NCI-H2227 treated with DMSO at 0.1 percent for 48 hours (cell line): Measurements from ENCODE around the gene PDE2A.

Experiments
- DNase-seq: peaks from one replicate; lab custom pipeline; 2025; lab: John Stamatoyannopoulos, UW

The PDE2A gene

GRCh38 chr11:72673943-72674828, at the start of gene PDE2A:
Gene PDE2A, minus strand, starts transcription at chr11:72674422. Its CDS starts 215 bp downstream, at chr11:72674207.
- peak; percentile 57 for DNase-seq

DNA sequence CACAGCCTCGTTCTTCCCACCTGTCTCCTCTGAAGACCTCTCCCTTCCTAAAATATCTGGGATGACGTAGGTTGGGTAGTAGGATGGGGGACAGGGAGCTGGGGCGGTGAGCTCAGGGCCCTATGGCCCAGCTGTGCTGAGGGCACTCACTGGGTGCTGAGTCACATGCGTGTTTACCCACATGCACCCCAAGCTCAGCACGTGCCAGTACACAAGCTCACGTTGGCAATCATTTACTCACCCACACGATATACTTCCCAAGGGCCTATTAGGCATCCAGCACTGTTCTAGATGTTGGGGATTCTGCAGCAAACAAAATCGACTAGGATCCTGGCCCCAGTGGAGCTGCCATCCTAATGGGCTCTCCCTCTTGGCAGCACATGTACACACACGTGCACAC, 49.3 kb upstream of the PDE2A start:
- no peak for DNase-seq

DNA sequence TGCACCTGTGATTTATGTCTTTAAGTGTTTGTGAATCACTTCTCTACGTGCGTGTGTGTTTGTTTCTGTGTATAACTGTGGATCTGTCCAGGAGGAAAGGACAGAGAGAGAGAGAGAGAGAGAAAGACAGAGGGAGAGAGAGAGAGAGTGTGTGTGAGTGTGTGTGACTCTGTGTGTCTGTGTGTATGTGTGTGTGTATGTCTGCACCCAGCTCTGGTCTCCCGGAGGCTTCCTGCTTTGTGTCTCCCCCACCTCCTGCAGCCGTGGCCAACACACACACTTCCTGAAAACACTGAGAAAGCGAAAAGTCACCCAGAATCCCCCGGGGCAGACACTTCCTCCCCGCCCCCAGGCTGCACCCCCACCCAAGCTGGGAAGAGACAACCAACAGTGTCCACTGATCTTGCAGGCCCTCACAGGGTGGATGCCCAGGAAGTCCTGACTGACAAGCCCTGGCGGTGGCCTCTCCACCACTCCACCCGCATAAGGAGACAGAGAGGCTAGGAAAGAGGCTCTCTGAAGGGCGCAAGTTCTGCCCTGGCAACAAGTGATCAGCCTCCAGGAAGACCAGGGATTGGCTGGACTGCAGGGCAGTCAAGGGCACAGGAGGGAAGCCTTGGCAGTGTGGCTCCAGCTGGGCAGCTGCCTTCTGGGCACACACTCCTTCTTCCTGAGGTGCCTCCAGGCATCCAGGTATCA, 48.0 kb upstream of the PDE2A start:
- peak; percentile 94 for DNase-seq

- no peak for DNase-seq
Observed at GRCh38 chr11:72721689-72722049, 47.4 kb upstream of the PDE2A start.

GRCh38 chr11:72721276-72721675, 47.1 kb upstream of the PDE2A start:
- DNase-seq, result no peak

DNA sequence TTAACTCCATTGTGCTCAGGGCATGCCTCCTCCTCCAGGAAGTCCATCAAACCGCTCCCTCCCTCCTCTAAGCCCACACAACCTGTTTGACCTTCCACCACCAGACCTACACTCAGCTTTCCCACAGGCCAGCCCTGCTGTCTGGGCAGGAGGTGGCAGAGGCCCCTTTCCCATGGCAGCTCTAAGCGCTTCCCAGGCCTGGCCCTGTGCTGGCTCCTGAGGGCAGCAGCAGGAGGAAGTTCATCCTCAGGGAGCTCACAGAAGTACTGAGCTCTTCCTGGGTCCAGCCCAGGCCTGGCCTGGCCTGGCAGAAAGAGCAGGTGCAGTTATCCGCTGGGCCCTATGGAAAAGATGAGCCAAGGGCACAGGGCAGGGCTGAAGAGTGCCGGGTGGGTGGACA, 46.6 kb upstream of the PDE2A start:
- no peak for DNase-seq

GRCh38 chr11:72720047-72720446, 45.8 kb upstream of the PDE2A start:
- no peak for DNase-seq

DNA sequence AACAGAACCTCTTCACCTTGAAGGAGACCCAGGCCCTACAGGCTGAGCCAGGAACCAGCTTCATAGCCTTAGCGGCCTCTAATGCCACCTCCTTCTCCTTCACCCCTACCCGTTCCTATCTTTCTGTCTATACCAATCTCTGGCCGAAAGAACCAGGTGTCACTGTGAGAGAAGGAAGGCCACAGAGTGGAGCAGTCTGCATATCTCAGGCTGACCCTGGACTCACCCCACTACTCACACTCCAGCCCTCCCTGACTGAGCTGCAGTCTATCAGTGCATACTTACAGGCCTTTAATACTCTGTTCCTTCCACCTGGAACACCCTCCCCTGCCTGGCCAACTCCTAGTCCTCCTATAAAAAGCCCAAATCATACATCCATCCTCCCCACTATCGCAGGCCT, 45.3 kb upstream of the PDE2A start:
- DNase-seq, result no peak

DNA sequence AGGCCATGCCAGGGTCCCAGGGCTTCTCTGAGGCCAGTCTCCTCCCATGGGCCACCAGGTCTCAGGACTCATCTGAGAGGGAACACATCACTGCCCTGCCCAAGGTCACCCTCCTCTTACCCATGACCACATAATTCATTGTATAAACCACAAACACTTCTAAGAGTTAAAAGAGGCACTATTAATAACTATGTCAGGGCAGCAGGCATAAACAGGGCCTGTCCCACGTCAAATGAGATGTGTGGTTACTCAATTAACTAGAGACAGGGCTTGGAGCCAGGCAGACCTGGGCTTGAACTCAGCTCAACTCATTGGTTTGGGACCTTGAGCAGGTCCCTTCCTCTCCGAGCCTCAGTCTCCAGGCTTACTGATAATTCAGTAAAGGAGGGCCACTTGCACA, 44.9 kb upstream of the PDE2A start:
- no peak for DNase-seq

DNA sequence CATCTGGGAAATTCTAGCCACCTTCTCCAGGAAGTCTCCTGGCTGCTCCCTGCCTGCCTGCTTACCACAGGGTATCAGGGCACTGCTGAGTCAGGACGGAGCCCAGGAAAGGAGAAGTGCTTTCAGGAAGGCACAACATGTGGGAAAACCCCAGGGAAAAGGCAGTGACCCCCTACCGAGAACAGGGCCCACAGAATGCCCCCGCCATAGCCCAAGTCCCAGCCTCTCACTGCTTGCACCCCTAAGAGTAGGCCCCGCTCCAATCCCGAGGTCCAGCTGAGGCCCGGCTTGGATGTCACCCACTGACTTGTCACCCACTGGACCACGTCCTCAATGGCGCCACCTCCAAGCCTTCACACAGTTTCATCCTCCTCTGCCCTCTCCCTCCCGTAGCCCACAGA, 43.9 kb upstream of the PDE2A start:
- no peak for DNase-seq

DNA sequence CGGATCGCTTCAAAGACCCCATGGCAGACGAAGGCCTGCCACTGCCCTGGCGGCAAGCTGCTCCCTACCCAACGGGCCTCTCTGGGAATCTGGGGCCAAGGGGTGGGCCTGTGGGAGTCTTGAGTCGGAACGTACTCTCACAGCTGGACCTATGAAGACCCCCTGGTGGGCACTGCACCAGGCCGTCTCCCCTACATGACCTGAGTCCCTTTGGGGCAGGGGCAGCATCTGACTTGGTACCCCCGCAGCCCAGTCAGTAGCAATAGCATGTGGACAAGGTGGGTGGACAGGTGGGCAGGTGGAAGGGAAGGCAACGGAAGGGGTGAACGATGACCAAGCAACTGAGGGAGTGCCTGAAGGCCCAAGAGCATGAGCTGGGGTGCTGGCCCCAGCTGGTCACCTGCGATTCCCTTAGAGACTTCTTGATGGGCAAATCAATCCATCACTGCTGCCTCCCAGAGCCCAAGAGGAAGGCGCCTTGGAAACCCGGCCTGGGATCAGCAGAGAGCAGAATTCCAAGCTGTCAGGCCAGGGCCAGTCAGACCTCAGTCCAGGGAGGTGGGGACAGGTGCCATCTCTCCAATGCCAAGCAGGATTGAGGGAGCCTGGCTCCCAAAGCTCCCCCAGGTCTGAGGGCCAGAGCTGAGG, 42.7 kb upstream of the PDE2A start:
- no peak for DNase-seq

DNA sequence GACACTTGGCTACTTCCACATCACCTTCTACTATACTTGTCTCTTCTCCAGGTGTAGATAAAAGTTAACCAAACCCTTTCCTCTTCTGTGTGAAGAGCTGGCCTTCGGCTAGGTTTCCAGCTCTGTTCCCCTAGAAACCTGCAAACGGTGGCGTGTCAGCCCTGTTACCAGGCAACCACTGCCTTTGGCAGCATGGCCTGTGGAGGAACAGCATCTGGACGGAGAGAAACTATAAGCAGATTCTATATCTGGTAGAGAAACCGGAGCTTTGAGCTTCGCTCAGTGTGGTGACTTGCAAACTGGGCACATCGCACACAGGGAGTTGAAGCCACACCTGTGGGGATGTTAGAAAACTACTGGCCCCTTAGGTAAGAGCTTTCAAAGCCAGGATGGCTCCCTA, 42.1 kb upstream of the PDE2A start:
- DNase-seq, result peak; percentile 50

GRCh38 chr11:72712841-72713240, 38.6 kb upstream of the PDE2A start:
- DNase-seq, result no peak

DNA sequence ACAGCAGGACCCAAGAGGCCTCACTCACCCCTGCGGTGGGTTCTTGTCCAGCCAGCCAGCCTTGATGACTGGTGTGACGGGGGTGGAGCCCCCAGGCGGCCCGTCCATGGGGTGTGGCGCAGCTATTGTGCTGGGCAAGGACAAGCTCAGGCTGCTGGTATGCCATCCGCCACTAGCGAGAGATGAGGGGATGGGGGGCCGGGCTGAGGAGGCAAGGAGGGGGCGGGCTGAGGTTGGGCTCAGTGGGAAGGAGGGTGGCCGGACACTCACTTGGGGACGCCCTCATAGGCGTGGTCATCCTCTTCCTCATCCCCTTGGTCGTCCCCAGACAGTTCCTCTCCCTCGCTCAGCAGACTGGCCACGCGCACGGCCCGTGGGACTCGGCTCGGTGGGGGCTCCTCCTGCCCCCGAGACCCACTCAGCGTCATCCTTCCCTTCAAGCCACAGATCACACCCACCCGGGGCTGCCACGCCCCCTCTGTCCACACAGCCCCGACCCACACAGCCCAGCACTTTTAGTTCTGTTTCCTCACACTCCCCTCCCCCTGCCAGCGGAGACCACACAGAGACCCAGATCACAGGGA, 38.0 kb upstream of the PDE2A start:
- no peak for DNase-seq

- DNase-seq, result no peak
Observed at GRCh38 chr11:72711141-72711540, 36.9 kb upstream of the PDE2A start.

DNA sequence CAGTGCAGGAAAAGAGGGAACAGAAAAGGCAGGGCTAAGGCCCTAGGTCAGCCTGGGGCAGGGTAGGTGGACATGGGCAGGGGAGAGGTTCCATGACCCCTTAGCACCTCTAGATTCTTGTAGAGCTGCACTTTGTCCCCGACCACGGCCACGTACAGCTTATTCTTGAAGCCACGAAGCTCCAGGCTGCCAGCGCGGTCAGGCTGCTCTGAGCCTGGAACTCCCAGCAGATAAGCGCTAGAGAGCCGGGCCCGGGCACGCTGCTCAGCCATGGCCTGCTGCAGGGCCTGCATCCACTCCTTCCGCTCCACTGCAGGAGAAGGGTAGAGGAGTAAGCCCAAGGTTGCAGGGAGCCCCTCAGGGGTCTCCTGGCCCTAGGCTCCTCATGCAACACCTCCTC, 36.1 kb upstream of the PDE2A start:
- no peak for DNase-seq

GRCh38 chr11:72709478-72710238, 35.4 kb upstream of the PDE2A start:
- no peak for DNase-seq

GRCh38 chr11:72707032-72707431, 32.8 kb upstream of the PDE2A start:
- no peak for DNase-seq

- DNase-seq, result no peak
Observed at GRCh38 chr11:72706579-72706978, 32.4 kb upstream of the PDE2A start.

DNA sequence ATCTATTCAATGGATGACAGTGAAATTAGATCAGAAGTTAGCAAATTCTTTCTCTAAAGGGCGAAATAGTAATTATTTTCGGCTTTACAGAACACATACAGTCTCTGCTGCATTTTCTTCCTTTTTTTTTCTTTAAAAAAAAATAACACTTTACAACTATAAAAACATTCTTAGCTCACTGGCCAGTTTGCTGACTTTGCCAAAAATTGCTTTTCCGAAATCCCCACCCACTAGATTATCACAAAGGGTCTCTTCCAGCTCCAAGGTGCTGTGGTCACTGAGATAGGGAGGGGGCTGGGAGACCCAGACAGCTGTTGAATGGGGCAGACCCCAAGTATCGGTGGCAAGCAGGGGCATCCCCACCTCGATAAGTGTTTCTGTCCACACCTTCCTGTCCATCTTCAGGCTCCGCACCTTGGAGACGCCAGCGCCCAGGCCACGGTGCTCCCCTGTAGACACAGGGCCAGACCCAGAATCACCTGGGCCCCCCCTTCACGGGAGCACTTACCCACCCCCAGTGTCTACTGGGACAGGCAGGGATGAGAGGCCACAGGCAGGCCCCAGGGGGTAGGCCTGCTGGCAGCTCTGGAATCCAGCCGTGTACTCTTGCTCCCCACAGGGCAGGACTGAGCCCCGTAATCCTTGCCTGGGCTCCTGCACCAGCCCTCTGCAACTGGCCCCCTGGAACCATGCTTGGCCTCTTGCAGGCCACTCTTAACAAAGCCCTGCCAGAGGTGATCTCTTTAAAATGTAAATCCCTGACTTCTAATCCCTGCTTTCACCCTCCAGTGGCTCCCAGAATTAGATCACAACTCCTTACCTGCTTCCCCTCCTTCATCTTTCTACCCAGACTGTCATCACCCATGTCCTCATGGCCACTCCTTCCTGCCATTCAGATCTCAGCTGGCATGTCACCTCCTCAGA, 31.5 kb upstream of the PDE2A start:
- no peak for DNase-seq

DNA sequence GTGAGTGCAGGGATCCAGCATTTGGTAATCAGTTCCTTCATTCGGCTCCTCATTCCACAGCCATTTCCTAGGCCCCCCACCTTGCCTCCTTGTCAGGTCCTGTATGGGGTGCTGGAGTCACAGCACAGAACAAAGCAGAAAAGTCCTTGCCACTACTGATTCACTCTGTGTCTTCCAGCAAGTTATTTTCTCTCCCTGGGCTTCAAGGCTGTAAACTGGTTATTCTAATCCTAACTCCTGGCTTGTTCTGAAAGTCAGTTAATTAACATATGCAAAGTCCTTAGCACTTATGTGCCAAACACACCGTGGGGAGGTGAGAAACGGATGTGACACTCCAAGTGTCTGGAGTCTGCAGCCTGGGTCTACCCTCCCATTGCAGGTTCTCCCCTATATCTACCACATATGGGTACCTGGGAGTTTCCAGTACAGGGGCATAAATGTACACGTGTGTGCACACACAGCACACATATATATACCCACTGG, 30.6 kb upstream of the PDE2A start:
- DNase-seq, result no peak
